ENCODE data around the gene PKD1L1.
A peak's percentile ranks its signal among the peaks of the same experiment; 100 is the strongest.
"Not testable (repeated sequence)": the region's sequence is repeated elsewhere in the genome, so short reads cannot be mapped to it uniquely, and the experiment has no call there.

Gene PKD1L1, protein sequence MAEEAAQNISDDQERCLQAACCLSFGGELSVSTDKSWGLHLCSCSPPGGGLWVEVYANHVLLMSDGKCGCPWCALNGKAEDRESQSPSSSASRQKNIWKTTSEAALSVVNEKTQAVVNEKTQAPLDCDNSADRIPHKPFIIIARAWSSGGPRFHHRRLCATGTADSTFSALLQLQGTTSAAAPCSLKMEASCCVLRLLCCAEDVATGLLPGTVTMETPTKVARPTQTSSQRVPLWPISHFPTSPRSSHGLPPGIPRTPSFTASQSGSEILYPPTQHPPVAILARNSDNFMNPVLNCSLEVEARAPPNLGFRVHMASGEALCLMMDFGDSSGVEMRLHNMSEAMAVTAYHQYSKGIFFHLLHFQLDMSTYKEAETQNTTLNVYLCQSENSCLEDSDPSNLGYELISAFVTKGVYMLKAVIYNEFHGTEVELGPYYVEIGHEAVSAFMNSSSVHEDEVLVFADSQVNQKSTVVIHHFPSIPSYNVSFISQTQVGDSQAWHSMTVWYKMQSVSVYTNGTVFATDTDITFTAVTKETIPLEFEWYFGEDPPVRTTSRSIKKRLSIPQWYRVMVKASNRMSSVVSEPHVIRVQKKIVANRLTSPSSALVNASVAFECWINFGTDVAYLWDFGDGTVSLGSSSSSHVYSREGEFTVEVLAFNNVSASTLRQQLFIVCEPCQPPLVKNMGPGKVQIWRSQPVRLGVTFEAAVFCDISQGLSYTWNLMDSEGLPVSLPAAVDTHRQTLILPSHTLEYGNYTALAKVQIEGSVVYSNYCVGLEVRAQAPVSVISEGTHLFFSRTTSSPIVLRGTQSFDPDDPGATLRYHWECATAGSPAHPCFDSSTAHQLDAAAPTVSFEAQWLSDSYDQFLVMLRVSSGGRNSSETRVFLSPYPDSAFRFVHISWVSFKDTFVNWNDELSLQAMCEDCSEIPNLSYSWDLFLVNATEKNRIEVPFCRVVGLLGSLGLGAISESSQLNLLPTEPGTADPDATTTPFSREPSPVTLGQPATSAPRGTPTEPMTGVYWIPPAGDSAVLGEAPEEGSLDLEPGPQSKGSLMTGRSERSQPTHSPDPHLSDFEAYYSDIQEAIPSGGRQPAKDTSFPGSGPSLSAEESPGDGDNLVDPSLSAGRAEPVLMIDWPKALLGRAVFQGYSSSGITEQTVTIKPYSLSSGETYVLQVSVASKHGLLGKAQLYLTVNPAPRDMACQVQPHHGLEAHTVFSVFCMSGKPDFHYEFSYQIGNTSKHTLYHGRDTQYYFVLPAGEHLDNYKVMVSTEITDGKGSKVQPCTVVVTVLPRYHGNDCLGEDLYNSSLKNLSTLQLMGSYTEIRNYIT (N-terminal part only)

DNA sequence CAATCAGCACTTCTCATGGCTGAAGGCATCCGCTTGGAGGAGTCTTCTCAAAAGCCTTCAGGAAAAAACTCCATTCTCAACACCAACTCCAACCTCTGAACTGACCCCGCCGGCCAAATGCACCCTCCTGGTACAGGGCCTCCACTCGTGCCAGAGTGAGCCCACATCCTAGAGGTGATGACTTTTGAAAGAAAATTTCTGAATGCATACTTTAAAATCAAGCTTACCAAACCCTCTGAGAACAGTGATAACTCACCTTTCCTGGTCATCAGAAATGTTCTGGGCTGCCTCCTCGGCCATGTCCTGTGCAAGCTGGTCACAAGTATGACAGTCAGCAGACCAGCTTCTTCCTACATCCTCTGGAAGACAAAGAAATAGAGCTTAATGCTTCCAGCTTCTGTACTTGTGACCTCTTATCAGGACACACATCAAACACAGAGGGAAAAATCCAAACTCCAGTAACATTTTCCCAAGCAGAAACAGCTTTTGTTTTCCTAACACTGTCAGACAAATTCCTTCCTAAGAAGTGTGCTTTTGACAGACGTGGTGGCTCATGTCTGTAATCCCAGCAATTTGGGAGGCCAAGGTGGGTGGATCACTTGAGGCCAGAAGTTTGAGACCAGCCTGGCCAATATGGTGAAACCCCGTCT is at the start of gene PKD1L1:
TSS of gene PKD1L1 (minus strand) at position 326 of the 650 bp plus-strand sequence. CDS start at position 300, 26 bp downstream.
- DNase-seq (ENCODE audit: low spot score) = no peak

DNA sequence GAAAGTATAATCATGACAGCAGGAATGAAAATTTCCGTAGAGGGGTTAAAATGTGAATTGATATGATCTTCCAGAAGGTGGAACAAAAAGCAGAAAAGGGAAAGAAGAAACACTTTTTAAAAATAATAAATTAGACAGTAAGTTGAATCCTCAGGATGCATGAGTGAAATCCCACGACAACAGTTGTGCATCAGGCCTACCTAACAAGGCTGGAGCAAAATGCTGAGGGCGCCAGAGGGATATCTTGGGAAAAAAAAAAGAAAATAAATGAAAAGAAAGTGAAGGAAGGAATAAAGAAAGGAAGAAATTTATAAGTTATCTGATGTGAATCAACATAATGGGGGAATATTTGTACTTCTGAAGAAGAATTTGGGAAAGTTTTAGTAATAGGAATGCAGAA is 44.2 kb upstream of the PKD1L1 start:
- no peak for DNase-seq (ENCODE audit: low spot score)

DNA sequence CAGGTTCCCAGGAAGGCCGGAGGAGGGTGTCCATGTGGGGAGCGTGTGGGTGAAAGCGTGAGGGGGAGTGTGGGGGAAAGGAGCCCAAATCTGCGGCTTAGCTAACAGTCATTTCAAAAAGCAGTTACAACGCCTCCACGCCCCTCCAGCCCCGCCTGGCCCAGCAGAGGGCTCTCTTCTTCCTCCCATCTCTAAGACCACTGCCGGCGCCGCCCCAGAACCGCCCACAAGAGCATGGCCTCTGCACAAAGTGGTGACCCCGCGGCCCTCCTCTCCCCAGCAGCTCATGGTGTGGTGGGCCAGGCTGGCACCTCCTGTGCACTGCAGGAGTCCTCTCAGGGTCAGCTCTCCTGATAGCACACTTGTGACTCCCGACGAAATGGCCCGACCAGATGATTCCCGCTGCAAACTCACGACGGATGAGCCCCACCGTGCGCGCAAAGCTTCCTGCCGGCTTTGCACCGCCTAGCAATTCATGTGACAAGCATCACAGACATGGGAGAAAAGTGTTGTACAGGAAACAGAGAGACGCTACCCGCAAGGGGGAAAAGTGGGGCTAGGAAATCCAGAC is 43.6 kb upstream of the PKD1L1 start:
- DNase-seq (ENCODE audit: low spot score) = peak; percentile 57

DNA sequence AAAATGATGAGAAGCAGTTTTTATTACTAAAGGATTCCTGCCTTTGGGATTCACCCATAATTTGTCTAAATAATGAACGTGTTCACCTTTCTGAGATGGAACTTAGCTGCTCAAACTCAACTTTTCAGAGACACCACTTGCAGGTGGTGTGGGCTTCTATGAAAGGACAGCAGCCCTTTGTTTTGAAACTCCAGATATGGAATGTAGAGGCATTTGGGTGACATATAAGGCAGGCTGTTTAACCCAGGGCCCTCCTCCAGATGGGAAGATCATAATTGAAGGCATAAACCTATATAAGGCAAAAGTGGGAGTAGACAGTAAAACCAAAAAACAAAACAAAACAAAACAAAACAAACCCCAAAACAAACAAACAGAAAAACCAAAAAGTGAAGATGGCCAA is 43.0 kb upstream of the PKD1L1 start:
- DNase-seq (ENCODE audit: low spot score) = no peak

- DNase-seq (ENCODE audit: low spot score) = no peak
Measured at GRCh38 chr7:47990592-47990991, 42.3 kb upstream of the PKD1L1 start.

GRCh38 chr7:47989607-47990400 is 41.5 kb upstream of the PKD1L1 start:
- DNase-seq (ENCODE audit: low spot score) = not testable (repeated sequence)

DNA sequence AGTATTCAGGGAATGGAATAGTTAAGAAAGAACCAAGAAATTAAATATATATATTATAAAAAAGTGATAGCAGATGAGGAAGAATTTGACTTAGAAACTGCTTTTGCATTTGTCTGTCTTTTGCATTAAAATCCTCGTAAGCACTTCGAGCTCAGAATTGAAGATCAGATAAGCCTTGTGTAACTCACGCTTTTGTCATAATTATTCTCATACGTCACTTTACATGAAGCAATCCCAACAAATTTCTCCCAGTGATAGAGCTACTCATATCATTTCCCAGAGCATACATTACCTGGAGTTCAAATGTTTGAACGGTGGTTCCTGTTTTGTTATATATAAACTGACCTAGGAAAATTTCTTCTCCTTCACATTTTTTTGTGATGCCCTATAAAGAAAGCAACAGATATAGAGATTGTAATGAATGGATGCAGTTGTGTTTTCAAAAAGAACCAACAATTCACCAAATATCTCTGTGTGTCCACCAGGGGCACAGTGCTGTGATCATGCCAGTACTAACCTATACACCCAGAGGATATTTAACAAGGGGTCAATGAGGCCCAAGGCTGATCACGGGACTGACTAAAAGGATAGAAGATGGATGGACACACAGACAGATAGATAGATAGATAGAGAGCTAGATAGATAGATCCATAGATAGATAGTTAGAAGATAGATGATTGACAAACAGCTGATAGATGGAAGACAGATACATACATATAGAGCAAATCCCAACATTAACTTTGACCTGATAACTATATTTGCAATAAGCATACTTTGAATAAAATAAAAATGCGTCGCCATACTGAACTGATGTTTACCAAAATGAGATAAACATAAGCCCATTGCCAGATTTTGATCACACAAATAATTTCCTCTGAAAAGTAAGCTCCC is 40.5 kb upstream of the PKD1L1 start:
- no peak for DNase-seq (ENCODE audit: low spot score)

DNA sequence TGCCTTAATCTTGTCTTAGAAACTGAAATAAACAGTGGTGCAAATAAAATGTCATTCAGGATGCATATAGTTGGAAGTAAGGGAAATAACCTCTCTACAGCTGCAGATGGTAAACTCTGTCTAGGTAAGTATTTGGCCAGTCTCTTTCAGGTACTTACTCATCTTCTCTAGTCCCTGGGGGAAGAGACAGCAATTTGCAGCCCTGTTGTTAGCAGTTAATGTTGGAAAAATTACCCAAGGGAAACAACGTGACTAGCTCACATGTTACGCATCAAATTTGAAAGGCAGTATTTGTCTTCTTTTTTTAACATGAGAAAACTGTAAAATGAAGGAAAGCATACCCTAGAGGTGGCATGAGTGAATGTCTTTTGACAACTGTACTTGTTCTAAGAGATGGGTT is 34.3 kb upstream of the PKD1L1 start:
- DNase-seq (ENCODE audit: low spot score) = no peak

DNA sequence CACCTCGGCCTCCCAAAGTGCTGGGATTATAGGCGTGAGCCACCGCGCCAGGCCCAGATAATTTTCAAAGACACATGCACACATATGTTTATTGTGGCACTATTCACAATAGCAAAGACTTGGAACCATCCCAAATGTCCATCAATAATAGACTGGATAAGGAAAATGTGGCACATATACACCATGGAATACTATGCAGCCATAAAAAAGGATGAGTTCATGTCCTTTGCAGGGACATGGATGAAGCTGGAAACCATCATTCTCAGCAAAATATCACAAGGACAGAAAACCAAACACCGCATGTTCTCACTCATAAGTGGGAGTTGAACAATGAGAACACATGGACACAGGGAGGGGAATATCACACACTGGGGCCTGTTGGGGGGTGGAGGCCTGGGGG is 32.4 kb upstream of the PKD1L1 start:
- not testable (repeated sequence) for DNase-seq (ENCODE audit: low spot score)

DNA sequence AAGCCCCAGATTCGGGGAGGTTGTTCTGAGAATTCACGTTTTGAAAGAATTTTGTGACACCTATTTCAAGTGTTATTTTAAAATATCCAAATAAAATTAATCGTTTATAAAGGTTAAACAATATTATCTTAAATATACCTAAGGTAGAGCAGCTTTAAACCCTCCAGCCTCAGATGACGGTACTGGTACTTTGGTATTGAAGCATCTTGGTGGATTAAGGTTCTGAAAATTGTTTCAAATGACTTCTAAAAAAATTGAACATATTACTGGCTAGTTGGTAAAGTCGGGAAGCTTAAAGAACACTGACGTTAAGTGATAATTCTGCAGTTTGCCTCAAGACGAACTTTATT is 31.5 kb upstream of the PKD1L1 start:
- no peak for DNase-seq (ENCODE audit: low spot score)

- DNase-seq (ENCODE audit: low spot score) = peak; percentile 95
Measured at GRCh38 chr7:47979145-47979831, 31.0 kb upstream of the PKD1L1 start, which contains the start of gene HUS1. TSS of gene HUS1 (minus strand) at chr7:47979615. CDS start at chr7:47979519, 96 bp downstream.

DNA sequence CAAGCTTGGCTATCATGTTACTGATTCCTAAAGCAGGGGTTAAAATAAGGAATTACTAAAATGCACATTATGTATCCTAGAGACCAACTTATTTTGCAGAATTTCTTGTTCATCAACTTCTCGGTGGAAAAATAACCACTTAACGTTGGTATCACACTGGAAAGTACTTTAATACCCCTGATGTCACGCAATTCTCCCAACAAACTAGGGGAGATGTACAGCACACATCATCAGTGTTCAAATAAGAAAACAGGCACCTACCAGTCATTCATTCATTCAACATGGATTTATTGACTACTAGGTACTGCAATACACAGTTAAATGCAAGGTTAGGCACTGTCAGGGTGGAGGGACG is 30.5 kb upstream of the PKD1L1 start:
- no peak for DNase-seq (ENCODE audit: low spot score)

- no peak for DNase-seq (ENCODE audit: low spot score)
Measured at GRCh38 chr7:47973739-47974138, 25.5 kb upstream of the PKD1L1 start.

DNA sequence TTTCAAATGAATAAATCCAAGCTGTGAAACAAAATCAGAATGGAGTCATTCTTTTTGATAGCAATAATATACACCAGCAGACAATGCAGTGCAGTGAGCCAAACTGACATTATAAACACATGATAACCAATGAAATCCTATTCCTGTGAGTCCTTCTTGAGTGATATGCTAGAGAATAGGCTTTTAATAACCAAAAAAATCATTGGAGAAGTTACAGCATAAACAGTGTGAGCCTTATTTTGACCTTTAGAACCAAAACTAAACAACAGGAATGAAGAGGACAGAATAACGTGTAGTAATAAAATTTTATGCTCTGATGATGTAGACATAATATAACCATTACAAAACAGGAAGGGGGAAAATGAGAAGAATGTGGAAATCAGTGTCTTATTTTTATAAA is 22.5 kb upstream of the PKD1L1 start:
- no peak for DNase-seq (ENCODE audit: low spot score)

- peak; percentile 48 for DNase-seq (ENCODE audit: low spot score)
Measured at GRCh38 chr7:47968847-47969774, 20.8 kb upstream of the PKD1L1 start.

DNA sequence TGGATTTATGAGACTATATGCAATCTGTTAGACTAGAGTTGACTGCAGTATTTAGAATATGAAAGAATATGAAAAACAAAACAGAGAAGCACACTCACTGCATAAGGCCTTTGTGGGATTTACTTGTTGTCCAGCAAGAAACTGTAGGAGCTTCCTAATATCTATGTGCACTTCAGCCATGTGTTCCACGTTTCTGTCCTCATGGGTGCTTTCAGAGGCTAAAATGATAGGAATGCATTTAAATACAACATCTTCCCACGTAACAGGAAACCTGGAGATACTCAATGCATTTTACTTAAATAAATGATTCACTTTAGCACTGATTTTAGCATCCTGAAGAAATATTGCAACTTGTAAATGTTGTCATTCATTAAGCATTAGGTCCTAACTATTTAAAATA is 19.4 kb upstream of the PKD1L1 start:
- no peak for DNase-seq (ENCODE audit: low spot score)

- no peak for DNase-seq (ENCODE audit: low spot score)
Measured at GRCh38 chr7:47967123-47967522, 18.9 kb upstream of the PKD1L1 start.

DNA sequence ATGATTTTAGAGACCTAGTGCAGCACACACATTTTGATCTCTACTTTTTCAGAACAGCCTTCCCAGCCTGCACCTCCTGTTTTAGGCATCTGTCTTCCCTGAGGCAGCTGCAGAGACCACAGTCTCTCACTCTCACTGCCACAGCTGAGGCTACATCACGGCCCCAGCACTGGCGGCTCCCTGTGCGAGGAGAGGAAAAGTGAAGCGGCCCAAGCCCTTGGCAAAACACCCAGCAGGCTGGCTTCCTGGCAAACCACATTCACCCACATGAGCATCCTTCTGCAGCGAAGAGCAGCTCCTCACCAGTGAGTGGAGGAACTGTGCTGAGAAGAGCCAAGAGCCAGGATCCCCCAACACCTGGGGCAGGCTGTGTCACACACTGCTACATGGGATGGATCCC is 17.2 kb upstream of the PKD1L1 start:
- no peak for DNase-seq (ENCODE audit: low spot score)

All from LoVo (cell line).